ENCODE results near the gene EXOC1L. TPM values are rescaled to one million over a fixed set of nuclear protein-coding genes. Genes with fewer than 3 reads are reported as not detected.

The EXOC1L gene
- total RNA-seq, 3 donors from 2014 or later: not detected

DNA sequence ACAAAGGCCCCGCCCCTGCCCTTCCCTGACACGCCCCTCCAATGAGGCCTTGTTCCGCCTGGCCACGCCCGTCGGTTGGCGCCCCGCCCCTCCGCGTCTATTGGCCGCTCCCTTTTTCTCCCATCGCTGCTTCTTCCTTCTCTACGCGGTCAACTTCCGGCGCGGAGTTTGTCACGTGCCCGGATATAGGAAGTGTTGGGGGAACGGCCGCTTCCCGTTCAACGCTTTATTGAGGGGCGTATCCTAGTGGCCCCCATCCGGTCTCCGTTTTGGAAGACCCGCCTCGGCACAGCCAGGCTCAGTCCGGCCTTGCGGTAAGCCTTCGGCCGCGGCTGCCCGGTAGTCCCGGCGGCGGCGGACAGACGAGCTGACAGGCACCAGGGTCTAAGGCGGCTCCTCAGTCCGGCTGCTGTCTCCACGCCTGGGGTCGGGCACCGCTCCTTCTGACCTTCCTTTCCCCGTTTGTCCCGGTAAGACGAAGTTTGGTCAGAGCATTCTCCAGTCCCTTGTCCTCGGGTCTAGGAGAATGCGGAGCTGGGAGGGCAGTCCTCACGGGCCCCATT is 34.0 kb downstream of the EXOC1L start, which contains the start of gene EXOC1:
Gene EXOC1, plus strand, starts transcription at position 165 of the 563 bp plus-strand sequence. CDS start 4,676 bp downstream, outside the sequence.
- H3K27me3 Mint-ChIP-seq (ENCODE audit: low read depth): no peaks in the 10 kb centered on the region
- H3K9me3 Mint-ChIP-seq: no peaks in the 10 kb centered on the region
- peaks cover 10% of the 10 kb centered on the region for H3K36me3 Mint-ChIP-seq (ENCODE audit: insufficient read depth)
- DNase-seq: peak; percentile 98
- H3K4me3 Mint-ChIP-seq: peak within 1 kb of the TSS; percentile 5
- peak; percentile 97 to 98 for ATAC-seq
- peaks cover 42% of the 10 kb centered on the region for H3K4me1 Mint-ChIP-seq (ENCODE audit: low read depth)

DNA sequence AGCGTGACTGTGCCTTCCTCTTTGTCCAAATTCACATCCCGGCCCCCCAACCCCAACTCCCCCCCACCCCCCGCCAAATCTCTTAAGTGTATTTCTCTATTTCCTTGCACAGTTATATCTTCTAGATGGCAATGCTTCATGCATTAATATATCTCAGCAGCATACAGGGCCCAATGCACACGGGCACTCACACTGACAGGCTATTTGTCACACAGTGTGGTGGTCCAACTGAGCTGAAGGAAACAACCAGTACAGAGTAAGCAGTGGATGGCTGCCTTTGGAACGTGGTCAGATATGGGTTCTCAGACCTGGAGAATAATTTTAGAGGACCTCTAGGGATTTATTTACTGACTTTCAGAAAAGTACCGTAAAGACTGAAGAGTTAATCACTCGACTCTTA is 34.5 kb downstream of the EXOC1L start:
- Mint-ChIP-seq H3K9me3 (no peaks in the 10 kb centered on the region), H3K27me3 (ENCODE audit: low read depth) (no peaks in the 10 kb centered on the region), H3K4me1 (ENCODE audit: low read depth) (peaks cover 44% of the 10 kb centered on the region), H3K36me3 (ENCODE audit: insufficient read depth) (peaks cover 12% of the 10 kb centered on the region), H3K4me3 (no peak overlapping the region)
- no peak for ATAC-seq
- no peak for DNase-seq

DNA sequence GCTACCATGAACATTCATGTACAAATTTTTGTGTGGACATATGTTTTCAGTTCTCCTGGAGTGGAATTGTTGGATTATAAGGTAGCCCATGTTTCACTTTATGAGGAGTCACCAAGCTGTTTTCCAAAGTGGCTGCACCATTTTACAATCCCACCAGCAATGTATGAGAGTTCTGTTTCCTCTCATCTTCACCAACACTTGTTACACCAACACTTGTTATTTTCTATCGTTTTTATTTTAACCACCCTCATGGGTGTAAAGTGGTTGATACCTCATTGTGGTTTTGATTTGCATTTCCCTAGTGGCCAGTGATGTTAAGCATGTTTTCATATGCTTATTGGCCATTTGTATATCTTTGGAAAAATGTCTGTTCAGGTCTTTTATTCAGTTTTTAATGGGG is 38.0 kb downstream of the EXOC1L start:
- ATAC-seq: no peak
- Mint-ChIP-seq H3K27me3 (ENCODE audit: low read depth) (no peaks in the 10 kb centered on the region), H3K4me1 (ENCODE audit: low read depth) (peaks cover 30% of the 10 kb centered on the region), H3K9me3 (no peaks in the 10 kb centered on the region), H3K4me3 (no peak overlapping the region), H3K36me3 (ENCODE audit: insufficient read depth) (peaks cover 19% of the 10 kb centered on the region)
- no peak for DNase-seq

DNA sequence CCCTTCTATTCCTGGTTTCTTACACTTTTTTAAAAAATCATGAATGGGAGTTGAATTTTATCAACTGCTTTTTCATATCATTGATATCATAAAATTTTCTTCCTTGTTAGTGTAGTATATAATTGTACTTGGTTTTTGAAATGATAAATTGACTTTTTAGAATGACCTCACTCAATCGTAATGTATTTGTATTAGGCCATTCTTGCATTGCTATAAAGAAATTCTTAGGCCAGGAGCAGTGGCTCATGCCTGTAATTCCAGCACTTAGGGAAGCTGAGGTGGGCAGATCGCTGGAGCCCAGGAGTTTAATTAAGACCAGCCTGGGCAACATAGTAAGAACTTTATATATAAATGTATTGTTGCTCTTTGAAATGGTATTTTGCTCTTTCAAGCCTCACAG is 40.1 kb downstream of the EXOC1L start:
- Mint-ChIP-seq H3K36me3 (ENCODE audit: insufficient read depth) (peaks cover 23% of the 10 kb centered on the region), H3K27me3 (ENCODE audit: low read depth) (no peaks in the 10 kb centered on the region), H3K4me1 (ENCODE audit: low read depth) (peaks cover 18% of the 10 kb centered on the region), H3K4me3 (no peak overlapping the region), H3K9me3 (no peaks in the 10 kb centered on the region)
- ATAC-seq: no peak
- DNase-seq: no peak

DNA sequence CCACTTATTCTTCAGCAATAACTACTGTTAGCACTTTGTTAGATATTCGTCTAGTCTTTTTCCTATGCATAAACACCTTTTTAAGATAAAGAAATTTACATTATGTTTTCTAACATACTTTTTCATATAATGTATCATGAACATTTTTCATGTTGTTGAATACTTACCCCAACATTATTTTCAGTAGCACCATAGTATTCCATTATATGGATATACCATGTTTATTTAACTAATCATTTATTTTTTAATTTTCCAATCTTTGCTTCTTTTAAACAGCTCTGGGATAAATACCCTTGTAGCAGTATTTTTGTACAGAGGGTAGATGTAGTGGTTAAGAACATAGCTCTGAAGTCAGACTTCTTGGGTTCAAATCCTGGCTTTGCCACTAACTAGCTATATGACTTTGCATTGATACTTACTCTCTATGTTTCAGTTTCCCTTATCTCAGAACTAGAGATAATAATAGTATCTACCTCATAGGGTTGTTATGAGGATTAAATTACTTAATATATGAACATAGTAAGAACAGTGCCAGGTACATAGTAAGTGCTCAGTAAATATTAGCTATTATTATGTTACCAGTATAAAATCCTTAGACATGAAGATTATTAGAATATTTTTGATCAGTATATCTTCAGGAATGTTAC is 45.1 kb downstream of the EXOC1L start:
- Mint-ChIP-seq H3K4me1 (ENCODE audit: low read depth) (peaks cover 21% of the 10 kb centered on the region), H3K4me3 (no peak overlapping the region), H3K36me3 (ENCODE audit: insufficient read depth) (peaks cover 17% of the 10 kb centered on the region), H3K9me3 (no peaks in the 10 kb centered on the region), H3K27me3 (ENCODE audit: low read depth) (no peaks in the 10 kb centered on the region)
- DNase-seq: no peak
- ATAC-seq: peak in 1 of 2 donors; percentile 47

DNA sequence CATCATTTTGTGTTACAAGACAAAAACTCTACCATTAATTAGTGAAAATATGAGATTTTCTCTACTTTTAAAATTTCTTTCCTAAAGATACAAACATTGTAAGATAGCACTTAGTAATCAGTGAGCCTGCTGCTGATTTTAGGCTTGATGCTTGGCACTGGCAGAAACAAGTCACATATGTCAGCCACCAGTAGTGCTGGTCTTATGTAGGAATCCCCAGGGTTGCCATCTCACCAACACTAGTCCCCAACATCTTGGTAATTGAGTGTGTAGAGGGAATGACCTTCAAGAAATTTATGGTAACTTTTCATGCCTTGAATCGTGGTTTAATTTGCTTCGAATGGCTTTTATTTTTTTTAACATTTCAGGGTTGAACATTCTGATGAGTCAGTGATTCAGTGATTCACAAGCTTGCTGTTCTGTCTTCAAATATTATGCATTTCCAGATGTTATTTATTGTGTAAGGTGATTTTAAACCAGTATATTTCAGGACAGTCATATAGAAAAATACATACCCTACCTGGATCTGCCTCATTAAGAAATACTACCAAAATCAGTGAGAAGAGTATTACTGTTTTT is 45.7 kb downstream of the EXOC1L start:
- ATAC-seq: peak in 1 of 2 donors; percentile 34
- H3K4me3 Mint-ChIP-seq: no peak overlapping the region
- no peak for DNase-seq
- H3K9me3 Mint-ChIP-seq: no peaks in the 10 kb centered on the region
- H3K36me3 Mint-ChIP-seq (ENCODE audit: insufficient read depth): peaks cover 23% of the 10 kb centered on the region
- no peaks in the 10 kb centered on the region for H3K27me3 Mint-ChIP-seq (ENCODE audit: low read depth)
- H3K4me1 Mint-ChIP-seq (ENCODE audit: low read depth): peaks cover 20% of the 10 kb centered on the region

DNA sequence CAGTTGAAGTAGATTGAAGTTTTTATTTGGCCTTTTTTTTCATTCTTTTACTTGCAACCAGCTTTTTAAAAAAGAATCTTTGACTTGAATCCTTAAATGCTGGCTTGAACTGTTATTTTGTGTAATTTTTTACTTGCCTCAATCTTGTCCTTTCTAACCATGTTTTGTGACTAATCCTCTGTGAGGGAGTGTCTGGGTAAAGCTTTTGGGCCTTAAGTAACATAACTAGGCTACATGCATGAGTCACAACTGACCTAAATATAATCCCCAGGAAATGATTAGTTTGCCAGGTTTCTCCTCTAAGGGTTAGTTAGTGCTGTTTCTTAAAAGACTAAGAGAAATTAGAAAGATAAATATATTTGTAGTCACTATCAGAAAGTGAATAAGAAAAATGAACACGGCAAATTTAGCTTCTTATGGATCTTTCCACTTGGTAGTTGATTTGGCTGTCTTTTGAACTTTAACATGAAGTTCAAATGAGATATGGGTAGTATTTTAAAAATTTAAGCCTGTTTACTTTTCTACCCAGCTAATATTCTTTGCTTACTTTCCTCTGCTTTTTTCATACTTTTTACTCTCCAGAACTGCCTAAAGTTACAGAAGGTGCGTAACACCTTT is 46.8 kb downstream of the EXOC1L start:
- H3K27me3 Mint-ChIP-seq (ENCODE audit: low read depth): no peaks in the 10 kb centered on the region
- ATAC-seq (peak; percentile 65 to 88), DNase-seq (no peak)
- H3K9me3 Mint-ChIP-seq: no peaks in the 10 kb centered on the region
- peaks cover 28% of the 10 kb centered on the region for H3K36me3 Mint-ChIP-seq (ENCODE audit: insufficient read depth)
- H3K4me3 Mint-ChIP-seq: peak overlapping the region; percentile 24
- peaks cover 20% of the 10 kb centered on the region for H3K4me1 Mint-ChIP-seq (ENCODE audit: low read depth)

DNA sequence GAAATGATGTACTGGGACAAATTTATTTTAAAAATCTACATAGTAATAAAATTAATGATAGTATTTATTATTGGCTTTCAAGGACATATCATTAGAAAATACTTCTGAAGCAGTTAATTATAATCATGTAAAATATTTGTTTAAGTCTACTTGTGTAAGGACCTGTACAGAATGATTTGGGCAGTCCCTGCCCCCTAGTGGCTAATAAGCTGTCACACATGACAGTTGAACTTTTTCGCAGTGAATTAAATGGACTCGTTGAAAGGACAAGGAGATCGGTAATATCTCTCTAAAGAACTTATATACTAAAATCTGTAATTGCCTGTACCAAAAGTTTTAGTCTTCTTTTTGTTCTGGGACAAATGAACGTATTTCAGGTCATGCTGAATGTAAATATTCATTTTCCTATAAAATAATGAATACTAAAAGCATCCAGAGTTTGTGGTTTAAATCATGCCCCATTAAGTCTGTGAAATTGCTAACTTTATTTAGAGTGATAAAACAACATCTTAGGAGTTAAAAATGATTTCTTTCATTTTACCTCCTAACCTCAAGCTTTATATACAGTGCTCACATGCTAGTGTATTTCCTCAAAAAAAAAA is 47.5 kb downstream of the EXOC1L start:
- Mint-ChIP-seq H3K4me1 (ENCODE audit: low read depth) (peaks cover 20% of the 10 kb centered on the region), H3K27me3 (ENCODE audit: low read depth) (no peaks in the 10 kb centered on the region), H3K36me3 (ENCODE audit: insufficient read depth) (peaks cover 29% of the 10 kb centered on the region), H3K9me3 (no peaks in the 10 kb centered on the region), H3K4me3 (peak overlapping the region; percentile 24)
- ATAC-seq: peak; percentile 70 to 72
- no peak for DNase-seq

DNA sequence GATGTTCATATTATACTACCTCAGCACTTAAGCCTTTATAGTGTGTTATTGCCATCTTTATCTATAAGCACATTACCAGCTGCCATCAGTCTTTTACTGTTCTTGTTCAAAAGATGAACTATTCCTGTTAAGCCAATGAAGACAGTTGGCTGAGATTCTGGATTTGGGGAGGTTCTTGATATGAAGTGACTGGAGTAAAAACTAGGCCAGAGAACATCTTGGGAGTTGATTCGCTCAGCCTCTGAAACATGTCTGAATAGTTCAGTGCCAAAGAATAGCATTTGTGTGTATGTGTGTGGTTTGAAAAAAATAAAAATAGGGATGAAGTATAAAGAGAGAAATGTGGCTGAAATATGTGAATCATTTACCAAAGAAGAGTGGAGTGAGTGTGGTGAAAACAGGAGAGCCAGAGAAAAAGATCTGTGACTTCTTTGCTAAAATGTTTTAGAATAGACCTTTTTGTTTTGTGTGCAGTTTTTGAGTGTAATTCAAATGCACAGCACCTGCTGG is 49.0 kb downstream of the EXOC1L start:
- DNase-seq (no peak), ATAC-seq (no peak)
- Mint-ChIP-seq H3K27me3 (ENCODE audit: low read depth) (no peaks in the 10 kb centered on the region), H3K4me3 (no peak overlapping the region), H3K9me3 (no peaks in the 10 kb centered on the region), H3K4me1 (ENCODE audit: low read depth) (peaks cover 20% of the 10 kb centered on the region), H3K36me3 (ENCODE audit: insufficient read depth) (peaks cover 29% of the 10 kb centered on the region)

DNA sequence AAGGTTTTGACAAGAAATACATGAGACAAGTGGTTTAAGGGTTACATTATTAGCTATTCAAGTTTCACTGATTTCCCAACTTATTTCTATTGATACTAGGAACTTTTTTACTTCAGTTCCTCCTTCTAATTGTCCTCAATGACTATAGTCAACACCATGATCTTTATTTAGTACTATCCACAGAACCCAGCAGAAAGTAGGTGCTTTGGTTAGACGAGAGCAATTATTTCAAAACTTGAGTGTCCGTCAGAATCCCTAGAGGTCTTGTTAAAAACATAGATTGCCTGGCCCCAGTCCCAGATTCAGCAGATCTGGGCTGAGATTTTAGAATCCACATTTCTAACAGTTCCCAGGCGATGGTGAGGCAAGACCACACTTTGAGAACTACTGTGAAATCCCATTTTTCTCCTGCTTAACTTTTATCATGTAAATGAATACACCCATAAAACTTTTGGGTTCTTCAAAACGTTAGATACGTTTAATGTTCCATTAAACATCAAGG is 51.8 kb downstream of the EXOC1L start:
- no peaks in the 10 kb centered on the region for H3K27me3 Mint-ChIP-seq (ENCODE audit: low read depth)
- no peaks in the 10 kb centered on the region for H3K9me3 Mint-ChIP-seq
- H3K36me3 Mint-ChIP-seq (ENCODE audit: insufficient read depth): peaks cover 34% of the 10 kb centered on the region
- peaks cover 7% of the 10 kb centered on the region for H3K4me1 Mint-ChIP-seq (ENCODE audit: low read depth)
- no peak overlapping the region for H3K4me3 Mint-ChIP-seq
- ATAC-seq: no peak
- no peak for DNase-seq

DNA sequence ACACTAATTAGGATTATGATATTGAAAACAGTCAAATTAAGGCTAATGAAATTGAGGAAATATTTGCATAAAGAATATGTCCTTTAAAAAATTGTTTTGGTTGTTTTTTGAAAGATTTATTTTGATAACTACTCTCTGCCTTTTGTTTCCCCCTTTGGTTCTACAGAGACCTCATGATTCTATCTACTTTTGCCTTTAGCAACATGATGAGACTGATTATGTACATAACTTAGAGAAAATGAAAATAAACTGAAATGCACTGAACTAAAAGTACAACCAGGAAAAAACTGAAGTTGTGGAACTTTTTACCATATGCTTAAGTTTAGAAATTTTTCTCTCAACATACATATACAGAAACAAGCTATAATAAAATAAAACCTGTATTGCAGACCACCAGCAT is 55.2 kb downstream of the EXOC1L start:
- H3K9me3 Mint-ChIP-seq: no peaks in the 10 kb centered on the region
- ATAC-seq (no peak), DNase-seq (no peak)
- no peak overlapping the region for H3K4me3 Mint-ChIP-seq
- no peaks in the 10 kb centered on the region for H3K4me1 Mint-ChIP-seq (ENCODE audit: low read depth)
- no peaks in the 10 kb centered on the region for H3K27me3 Mint-ChIP-seq (ENCODE audit: low read depth)
- peaks cover 44% of the 10 kb centered on the region for H3K36me3 Mint-ChIP-seq (ENCODE audit: insufficient read depth)

DNA sequence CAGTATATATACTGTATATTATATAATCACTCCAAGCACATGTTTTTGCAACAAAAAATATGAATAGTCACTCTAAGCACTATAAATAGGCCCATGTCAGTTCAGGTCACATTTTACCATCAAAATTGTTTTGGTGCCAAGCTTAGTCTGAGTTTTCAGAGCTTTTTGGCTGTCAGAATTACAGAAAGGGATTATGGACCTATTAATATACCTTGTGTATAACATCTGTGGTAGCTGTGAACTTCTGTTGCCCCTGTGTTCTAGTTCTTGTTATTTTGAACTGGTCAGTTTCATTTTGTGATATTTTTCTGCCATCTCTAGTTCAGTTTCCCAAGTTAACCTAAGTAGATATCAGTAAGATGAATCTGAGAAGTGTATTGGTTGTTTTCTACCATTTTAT is 56.8 kb downstream of the EXOC1L start:
- Mint-ChIP-seq H3K27me3 (ENCODE audit: low read depth) (no peaks in the 10 kb centered on the region), H3K4me3 (no peak overlapping the region), H3K36me3 (ENCODE audit: insufficient read depth) (peaks cover 41% of the 10 kb centered on the region), H3K4me1 (ENCODE audit: low read depth) (no peaks in the 10 kb centered on the region), H3K9me3 (no peaks in the 10 kb centered on the region)
- no peak for DNase-seq
- ATAC-seq: no peak

DNA sequence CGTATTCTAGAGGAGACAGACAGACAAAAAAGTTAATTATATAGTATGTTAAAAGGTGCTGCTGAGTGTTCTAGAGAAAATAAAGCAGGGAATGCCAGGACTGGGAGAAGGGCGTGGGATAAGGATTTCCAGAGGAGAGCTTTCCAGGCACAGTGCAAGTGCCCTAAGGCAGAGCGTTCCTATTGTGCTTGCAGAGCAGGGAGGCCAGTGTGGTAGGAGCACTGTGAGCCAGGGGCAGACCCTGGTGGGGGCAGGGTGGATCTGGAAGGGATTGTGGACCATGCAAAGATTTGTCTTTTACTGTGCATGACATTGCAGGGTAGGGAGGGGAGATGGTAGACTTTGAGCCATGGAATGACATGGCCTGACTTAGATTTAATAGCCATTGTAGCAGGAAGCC is 59.6 kb downstream of the EXOC1L start:
- Mint-ChIP-seq H3K4me3 (no peak overlapping the region), H3K9me3 (no peaks in the 10 kb centered on the region), H3K36me3 (ENCODE audit: insufficient read depth) (peaks cover 40% of the 10 kb centered on the region), H3K4me1 (ENCODE audit: low read depth) (no peaks in the 10 kb centered on the region), H3K27me3 (ENCODE audit: low read depth) (no peaks in the 10 kb centered on the region)
- DNase-seq (no peak), ATAC-seq (no peak)

DNA sequence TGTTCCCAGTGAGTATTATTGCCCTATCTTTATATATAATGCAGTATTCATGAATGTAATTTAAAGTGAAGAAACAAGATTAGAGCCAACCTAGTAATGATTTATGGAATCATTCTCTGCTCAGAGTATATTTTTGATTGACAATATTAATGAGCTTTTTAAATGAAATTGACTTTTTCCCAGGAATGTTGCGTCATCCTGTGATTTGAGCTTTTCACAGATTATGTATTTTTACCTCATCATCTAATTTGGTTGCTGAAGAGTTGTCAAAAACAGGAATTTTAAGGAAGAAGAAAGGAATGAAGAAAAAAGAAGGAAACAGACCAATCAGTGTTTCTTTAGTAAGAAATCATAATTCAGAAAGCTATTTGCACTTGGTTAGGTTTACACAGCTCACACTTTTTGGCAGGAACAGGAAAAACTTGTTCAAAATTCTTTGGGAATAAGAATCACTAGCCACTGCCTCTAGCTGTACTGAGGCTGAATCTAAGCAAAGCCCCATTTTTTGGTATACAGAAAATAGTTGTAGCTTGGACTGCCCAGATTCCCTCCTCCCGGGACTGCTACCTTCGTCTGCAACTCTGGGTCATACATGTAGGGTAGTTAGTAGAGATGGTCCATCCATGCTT is 61.2 kb downstream of the EXOC1L start:
- H3K9me3 Mint-ChIP-seq: no peaks in the 10 kb centered on the region
- no peak overlapping the region for H3K4me3 Mint-ChIP-seq
- no peak for DNase-seq
- H3K36me3 Mint-ChIP-seq (ENCODE audit: insufficient read depth): peaks cover 35% of the 10 kb centered on the region
- H3K4me1 Mint-ChIP-seq (ENCODE audit: low read depth): no peaks in the 10 kb centered on the region
- no peaks in the 10 kb centered on the region for H3K27me3 Mint-ChIP-seq (ENCODE audit: low read depth)
- no peak for ATAC-seq

Data from activated T-cell treated with anti-CD3 and anti-CD28 coated beads, Interleukin-2, amount 50 U/mL, for 4 hours (primary cell).